ENCODE data around the gene KCNB1.

DNA sequence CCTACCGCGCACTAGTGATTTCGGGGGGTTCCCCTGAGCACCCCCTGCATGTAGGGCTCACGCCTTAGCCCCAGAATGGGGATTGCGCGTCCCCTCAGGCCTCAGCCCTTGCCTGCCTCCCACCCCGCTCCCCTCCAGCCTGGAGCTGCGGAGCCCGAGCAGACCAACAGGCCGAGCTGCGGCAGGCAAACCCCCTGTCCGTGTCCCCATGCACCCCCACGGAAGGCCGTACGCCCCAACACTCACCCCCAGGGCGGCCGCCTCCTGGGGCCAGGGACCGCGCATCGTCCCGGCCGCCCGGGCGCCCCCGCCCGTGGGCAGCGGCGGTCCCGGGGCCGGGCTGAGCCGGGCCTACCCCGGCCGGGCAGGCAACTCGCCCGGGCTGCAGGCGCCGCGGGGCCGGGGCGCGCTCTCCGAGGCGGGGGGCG, 1.2 kb upstream of the KCNB1 start:
- TF ChIP-seq POLR2A (IDR thresholded peaks at IDR 0.05; ENCODE audit: low read depth, low read length) (no peak), TAF1 (IDR thresholded peaks at IDR 0.05; ENCODE audit: low read depth, low read length) (no peak), SPI1 (IDR thresholded peaks at IDR 0.05; ENCODE audit: low read depth, low read length) (no peak)
